Gastroesophageal sphincter (tissue), 3 donors: ENCODE results near the gene PRKAR2B.

ENCODE experiments used
- CTCF ChIP-seq, 4 experiments: fragments of 200-600 bp in 2 of 4; fragments of 450-650 bp in 2 of 4; sonication (generic) in 1 of 4; IDR thresholded peaks; one replicate each; pipeline ENCODE4 v1.5.1; 2017 to 2019; ENCODE audit warnings: antibody characterized with exemption in 4 of 4, mild to moderate bottlenecking in 2 of 4, moderate library complexity in 2 of 4
- EP300 ChIP-seq: sonication (generic); formaldehyde crosslinking; IDR thresholded peaks from one replicate; pipeline ENCODE4 v1.6.1; 2017; ENCODE audit warnings: antibody characterized with exemption, mild to moderate bottlenecking
- POLR2A ChIP-seq, 2 donors: fragments of 450-650 bp; IDR thresholded peaks; one replicate each; pipeline ENCODE4 v1.6.1; 2017; ENCODE audit warnings: antibody characterized with exemption in 2 of 2, mild to moderate bottlenecking in 2 of 2, moderate library complexity in 1 of 2

- no peak for TF ChIP-seq CTCF (IDR thresholded peaks at IDR 0.05)
- TF ChIP-seq EP300: no peak
- no peak for TF ChIP-seq POLR2A (IDR thresholded peaks at IDR 0.05)
Measured at GRCh38 chr7:107046491-107047259, 2.2 kb downstream of the PRKAR2B start.
